GM23338 (cell line): Measurements from ENCODE around the gene CDK1. TPM values are rescaled to one million over a fixed set of nuclear protein-coding genes. Genes with fewer than 3 reads are reported as not detected.

Experiments
- ATAC-seq: fragments of 200-7000 bp; cut with Tn5 transposase; 3 replicates; pipeline ENCODE4 v1.9.1; 2020
- DNase-seq: peaks from one replicate; pipeline ENCODE4 v3.0.0-alpha.2; 2015; ENCODE audit warnings: low spot score
- H2AFZ ChIP-seq: fragments of 200-600 bp; sonication (generic); 2 replicates; pipeline ENCODE4 v1.8.0; 2016; ENCODE audit warnings: antibody characterized with exemption, mild to moderate bottlenecking, moderate library complexity
- H3F3A ChIP-seq: fragments of 200-600 bp; sonication (generic); replicated peaks from 2 replicates; pipeline ENCODE4 v1.8.0; 2017; ENCODE audit warnings: antibody characterized with exemption, mixed run types, low read depth
- H3K27ac ChIP-seq: fragments of 200-600 bp; sonication (generic); 2 replicates; pipeline ENCODE4 v1.6.1; 2016; ENCODE audit warnings: low read depth
- H3K27me3 ChIP-seq: fragments of 200-600 bp; sonication (generic); 2 replicates; pipeline ENCODE4 v1.8.0; 2016; ENCODE audit warnings: mild to moderate bottlenecking, mixed run types, moderate library complexity; ENCODE audit not compliant: insufficient read depth
- H3K36me3 ChIP-seq: fragments of 200-600 bp; sonication (generic); 2 replicates; pipeline ENCODE4 v1.8.0; 2016; ENCODE audit warnings: mild to moderate bottlenecking; ENCODE audit not compliant: insufficient read depth
- H3K4me1 ChIP-seq: fragments of 200-600 bp; sonication (generic); 2 replicates; pipeline ENCODE4 v1.8.0; 2016; ENCODE audit warnings: mild to moderate bottlenecking, moderate library complexity; ENCODE audit not compliant: insufficient read depth
- H3K4me2 ChIP-seq: fragments of 200-600 bp; sonication (generic); 2 replicates; pipeline ENCODE4 v1.7.1; 2017; ENCODE audit warnings: mixed run types
- H3K4me3 ChIP-seq: fragments of 200-600 bp; sonication (generic); 2 replicates; pipeline ENCODE4 v1.6.1; 2016; ENCODE audit warnings: mixed run types
- H3K79me2 ChIP-seq: fragments of 200-600 bp; sonication (generic); replicated peaks from 2 replicates; pipeline ENCODE4 v1.8.0; 2017; ENCODE audit warnings: mild to moderate bottlenecking; ENCODE audit not compliant: insufficient read depth
- H3K9me2 ChIP-seq: fragments of 200-600 bp; sonication (generic); 2 replicates; pipeline ENCODE4 v1.8.0; 2017; ENCODE audit not compliant: insufficient read depth
- H4K20me1 ChIP-seq: fragments of 200-600 bp; sonication (generic); replicated peaks from 2 replicates; pipeline ENCODE4 v1.8.0; 2017; ENCODE audit warnings: mild to moderate bottlenecking; ENCODE audit not compliant: insufficient read depth
- H3K27ac Mint-ChIP-seq: 2 replicates; pipeline ENCODE4 v1.8.0; 2020; ENCODE audit warnings: inconsistent platforms, mild to moderate bottlenecking, moderate library complexity, mixed read lengths
- H3K27me3 Mint-ChIP-seq: 3 replicates; pipeline ENCODE4 v1.8.0; 2022; ENCODE audit warnings: low read depth, mild to moderate bottlenecking, moderate library complexity, mixed read lengths, inconsistent platforms; ENCODE audit not compliant: insufficient read depth, poor library complexity
- H3K36me3 Mint-ChIP-seq: 3 replicates; pipeline ENCODE4 v1.8.0; 2021; ENCODE audit warnings: low read depth, mild to moderate bottlenecking, inconsistent platforms, moderate library complexity, mixed read lengths
- H3K4me1 Mint-ChIP-seq: 3 replicates; pipeline ENCODE4 v1.8.0; 2020; ENCODE audit warnings: mild to moderate bottlenecking, inconsistent platforms, mixed read lengths
- H3K4me3 Mint-ChIP-seq: 3 replicates; pipeline ENCODE4 v1.8.0; 2021; ENCODE audit warnings: moderate library complexity, mild to moderate bottlenecking, inconsistent platforms, mixed read lengths
- H3K9me3 Mint-ChIP-seq: 3 replicates; pipeline ENCODE4 v1.8.0; 2020; ENCODE audit warnings: moderate library complexity, mild to moderate bottlenecking, inconsistent platforms, mixed read lengths
- CREB1 ChIP-seq: fragments of 250-450 bp; sonication (Bioruptor Pico); IDR thresholded peaks from 2 replicates; pipeline ENCODE4 v1.5.0; 2020; ENCODE audit warnings: low read depth, mild to moderate bottlenecking, moderate library complexity
- EZH2 ChIP-seq: fragments of 200-600 bp; sonication (generic); IDR thresholded peaks from one replicate; pipeline ENCODE4 v1.8.0; 2017; ENCODE audit warnings: antibody characterized with exemption, mild to moderate bottlenecking, low read depth; ENCODE audit not compliant: unreplicated experiment
- EZH2phosphoT487 ChIP-seq: fragments of 200-600 bp; sonication (generic); IDR thresholded peaks from one replicate; pipeline ENCODE4 v1.8.1; 2018; ENCODE audit warnings: antibody characterized with exemption; ENCODE audit not compliant: unreplicated experiment
- JUNB ChIP-seq: IDR thresholded peaks from one replicate; pipeline ENCODE4 v1.6.1; 2016; ENCODE audit warnings: antibody characterized with exemption; ENCODE audit not compliant: unreplicated experiment
- NANOG ChIP-seq: IDR thresholded peaks from 2 replicates; pipeline ENCODE4 v1.6.1; 2016; ENCODE audit warnings: antibody characterized with exemption, borderline replicate concordance
- POLR2AphosphoS5 ChIP-seq: IDR thresholded peaks from 2 replicates; pipeline ENCODE4 v1.6.1; 2016; ENCODE audit warnings: antibody characterized with exemption, low read depth
- STAT1 ChIP-seq: IDR thresholded peaks from one replicate; pipeline ENCODE4 v1.6.1; 2016; ENCODE audit warnings: antibody characterized with exemption; ENCODE audit not compliant: unreplicated experiment
- ZNF114 ChIP-seq: fragments of 250-450 bp; sonication (Bioruptor Pico); IDR thresholded peaks from 2 replicates; pipeline ENCODE4 v1.5.0; 2020; ENCODE audit warnings: mild to moderate bottlenecking, moderate library complexity
- ZNF331 ChIP-seq: fragments of 250-450 bp; sonication (Bioruptor Pico); IDR thresholded peaks from 2 replicates; pipeline ENCODE4 v1.5.0; 2020; ENCODE audit warnings: low read depth, mild to moderate bottlenecking, moderate library complexity
- polyA plus RNA-seq: library from polyadenylated mRNA; unstranded; fragments of >200 nt; fragmentation: Nextera tagmentation; extraction: Ambion mirVana; gene quantifications from 2 replicates; pipeline ENCODE4 v1.2.1, GENCODE V29; 2016
- total RNA-seq: library from RNA; depleted of rRNA; stranded (reverse); fragments of >200 nt; shearing (Covaris generic); gene quantifications from 2 replicates; pipeline ENCODE4 v1.2.3, GENCODE V29; 2014
- TF ChIP-seq, protein P1 (sequence below): fragments of 250-450 bp; sonication (Bioruptor Pico); IDR thresholded peaks from 2 replicates; pipeline ENCODE4 v1.5.0; 2020; ENCODE audit warnings: mild to moderate bottlenecking, moderate library complexity
- TF ChIP-seq, protein P2 (sequence below), 2 experiments: fragments of 200-600 bp in 1 of 2; sonication (generic) in 1 of 2; conservative IDR thresholded peaks; 2 replicates each; pipeline versions ENCODE4 v1.5.1 to v1.6.1; 2016 to 2017; ENCODE audit warnings: antibody characterized with exemption in 2 of 2, low read depth in 2 of 2, mild to moderate bottlenecking in 2 of 2, moderate library complexity in 1 of 2
- TF ChIP-seq, protein P3 (sequence below): IDR thresholded peaks from one replicate; pipeline ENCODE4 v1.6.1; 2018; ENCODE audit warnings: antibody characterized with exemption; ENCODE audit not compliant: unreplicated experiment
- TF ChIP-seq, protein P4 (sequence below): IDR thresholded peaks from 2 replicates; pipeline ENCODE4 v1.6.1; 2016; ENCODE audit warnings: antibody characterized with exemption

Gene CDK1
- total and polyA plus RNA-seq, 2 experiments from 2014 or later, result 165 to 166 TPM

DNA sequence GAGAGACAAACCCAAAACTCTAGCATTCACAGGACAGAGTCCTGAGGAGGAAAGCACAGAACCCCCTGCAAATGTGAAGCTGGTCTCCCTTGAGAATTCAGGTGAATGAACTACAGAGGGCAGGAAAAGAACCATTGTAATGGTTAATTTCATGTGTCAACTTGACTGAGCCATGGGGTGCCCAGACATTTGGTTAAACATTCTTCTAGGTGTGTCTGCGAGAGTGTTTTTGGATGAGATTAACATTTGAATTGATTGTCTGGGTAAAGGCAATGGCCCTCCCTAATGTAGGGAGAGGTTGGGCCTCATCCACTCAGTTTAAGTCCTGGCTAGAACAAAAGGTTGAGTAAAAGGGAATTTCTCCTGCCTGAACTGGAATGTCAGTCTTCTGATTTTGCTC lies 15.7 kb upstream of the CDK1 start:
- Histone ChIP-seq H3F3A (no peaks in the 10 kb centered on the region), H3K27me3 (no peaks in the 10 kb centered on the region), H3K36me3 (no peaks in the 10 kb centered on the region), H4K20me1 (no peaks in the 10 kb centered on the region), H2AFZ (no peak overlapping the region), H3K79me2 (no peaks in the 10 kb centered on the region), H3K4me2 (no peak overlapping the region), H3K4me3 (no peak overlapping the region), H3K9me2 (no peaks in the 10 kb centered on the region), H3K27ac (peak overlapping the region; percentile 57), H3K4me1 (peaks cover 25% of the 10 kb centered on the region)
- Mint-ChIP-seq H3K36me3 (peaks cover 3% of the 10 kb centered on the region; the same call in 2 of the 3 replicates), H3K9me3 (no peaks in the 10 kb centered on the region), H3K27me3 (peaks cover 4% of the 10 kb centered on the region), H3K4me1 (peaks cover 26% of the 10 kb centered on the region), H3K27ac (peak overlapping the region; percentile 92), H3K4me3 (no peak overlapping the region)
- DNase-seq, result peak; percentile 87
- TF ChIP-seq NANOG, result peak; percentile 77
- TF ChIP-seq, protein P1, sequence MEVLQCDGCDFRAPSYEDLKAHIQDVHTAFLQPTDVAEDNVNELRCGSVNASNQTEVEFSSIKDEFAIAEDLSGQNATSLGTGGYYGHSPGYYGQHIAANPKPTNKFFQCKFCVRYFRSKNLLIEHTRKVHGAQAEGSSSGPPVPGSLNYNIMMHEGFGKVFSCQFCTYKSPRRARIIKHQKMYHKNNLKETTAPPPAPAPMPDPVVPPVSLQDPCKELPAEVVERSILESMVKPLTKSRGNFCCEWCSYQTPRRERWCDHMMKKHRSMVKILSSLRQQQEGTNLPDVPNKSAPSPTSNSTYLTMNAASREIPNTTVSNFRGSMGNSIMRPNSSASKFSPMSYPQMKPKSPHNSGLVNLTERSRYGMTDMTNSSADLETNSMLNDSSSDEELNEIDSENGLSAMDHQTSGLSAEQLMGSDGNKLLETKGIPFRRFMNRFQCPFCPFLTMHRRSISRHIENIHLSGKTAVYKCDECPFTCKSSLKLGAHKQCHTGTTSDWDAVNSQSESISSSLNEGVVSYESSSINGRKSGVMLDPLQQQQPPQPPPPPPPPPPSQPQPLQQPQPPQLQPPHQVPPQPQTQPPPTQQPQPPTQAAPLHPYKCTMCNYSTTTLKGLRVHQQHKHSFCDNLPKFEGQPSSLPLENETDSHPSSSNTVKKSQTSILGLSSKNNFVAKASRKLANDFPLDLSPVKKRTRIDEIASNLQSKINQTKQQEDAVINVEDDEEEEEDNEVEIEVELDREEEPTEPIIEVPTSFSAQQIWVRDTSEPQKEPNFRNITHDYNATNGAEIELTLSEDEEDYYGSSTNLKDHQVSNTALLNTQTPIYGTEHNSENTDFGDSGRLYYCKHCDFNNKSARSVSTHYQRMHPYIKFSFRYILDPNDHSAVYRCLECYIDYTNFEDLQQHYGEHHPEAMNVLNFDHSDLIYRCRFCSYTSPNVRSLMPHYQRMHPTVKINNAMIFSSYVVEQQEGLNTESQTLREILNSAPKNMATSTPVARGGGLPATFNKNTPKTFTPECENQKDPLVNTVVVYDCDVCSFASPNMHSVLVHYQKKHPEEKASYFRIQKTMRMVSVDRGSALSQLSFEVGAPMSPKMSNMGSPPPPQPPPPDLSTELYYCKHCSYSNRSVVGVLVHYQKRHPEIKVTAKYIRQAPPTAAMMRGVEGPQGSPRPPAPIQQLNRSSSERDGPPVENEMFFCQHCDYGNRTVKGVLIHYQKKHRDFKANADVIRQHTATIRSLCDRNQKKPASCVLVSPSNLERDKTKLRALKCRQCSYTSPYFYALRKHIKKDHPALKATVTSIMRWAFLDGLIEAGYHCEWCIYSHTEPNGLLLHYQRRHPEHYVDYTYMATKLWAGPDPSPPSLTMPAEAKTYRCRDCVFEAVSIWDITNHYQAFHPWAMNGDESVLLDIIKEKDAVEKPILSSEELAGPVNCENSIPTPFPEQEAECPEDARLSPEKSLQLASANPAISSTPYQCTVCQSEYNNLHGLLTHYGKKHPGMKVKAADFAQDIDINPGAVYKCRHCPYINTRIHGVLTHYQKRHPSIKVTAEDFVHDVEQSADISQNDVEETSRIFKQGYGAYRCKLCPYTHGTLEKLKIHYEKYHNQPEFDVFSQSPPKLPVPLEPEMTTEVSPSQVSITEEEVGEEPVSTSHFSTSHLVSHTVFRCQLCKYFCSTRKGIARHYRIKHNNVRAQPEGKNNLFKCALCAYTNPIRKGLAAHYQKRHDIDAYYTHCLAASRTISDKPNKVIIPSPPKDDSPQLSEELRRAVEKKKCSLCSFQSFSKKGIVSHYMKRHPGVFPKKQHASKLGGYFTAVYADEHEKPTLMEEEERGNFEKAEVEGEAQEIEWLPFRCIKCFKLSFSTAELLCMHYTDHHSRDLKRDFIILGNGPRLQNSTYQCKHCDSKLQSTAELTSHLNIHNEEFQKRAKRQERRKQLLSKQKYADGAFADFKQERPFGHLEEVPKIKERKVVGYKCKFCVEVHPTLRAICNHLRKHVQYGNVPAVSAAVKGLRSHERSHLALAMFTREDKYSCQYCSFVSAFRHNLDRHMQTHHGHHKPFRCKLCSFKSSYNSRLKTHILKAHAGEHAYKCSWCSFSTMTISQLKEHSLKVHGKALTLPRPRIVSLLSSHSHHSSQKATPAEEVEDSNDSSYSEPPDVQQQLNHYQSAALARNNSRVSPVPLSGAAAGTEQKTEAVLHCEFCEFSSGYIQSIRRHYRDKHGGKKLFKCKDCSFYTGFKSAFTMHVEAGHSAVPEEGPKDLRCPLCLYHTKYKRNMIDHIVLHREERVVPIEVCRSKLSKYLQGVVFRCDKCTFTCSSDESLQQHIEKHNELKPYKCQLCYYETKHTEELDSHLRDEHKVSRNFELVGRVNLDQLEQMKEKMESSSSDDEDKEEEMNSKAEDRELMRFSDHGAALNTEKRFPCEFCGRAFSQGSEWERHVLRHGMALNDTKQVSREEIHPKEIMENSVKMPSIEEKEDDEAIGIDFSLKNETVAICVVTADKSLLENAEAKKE, result peak; percentile 86
- TF ChIP-seq, protein P2, sequence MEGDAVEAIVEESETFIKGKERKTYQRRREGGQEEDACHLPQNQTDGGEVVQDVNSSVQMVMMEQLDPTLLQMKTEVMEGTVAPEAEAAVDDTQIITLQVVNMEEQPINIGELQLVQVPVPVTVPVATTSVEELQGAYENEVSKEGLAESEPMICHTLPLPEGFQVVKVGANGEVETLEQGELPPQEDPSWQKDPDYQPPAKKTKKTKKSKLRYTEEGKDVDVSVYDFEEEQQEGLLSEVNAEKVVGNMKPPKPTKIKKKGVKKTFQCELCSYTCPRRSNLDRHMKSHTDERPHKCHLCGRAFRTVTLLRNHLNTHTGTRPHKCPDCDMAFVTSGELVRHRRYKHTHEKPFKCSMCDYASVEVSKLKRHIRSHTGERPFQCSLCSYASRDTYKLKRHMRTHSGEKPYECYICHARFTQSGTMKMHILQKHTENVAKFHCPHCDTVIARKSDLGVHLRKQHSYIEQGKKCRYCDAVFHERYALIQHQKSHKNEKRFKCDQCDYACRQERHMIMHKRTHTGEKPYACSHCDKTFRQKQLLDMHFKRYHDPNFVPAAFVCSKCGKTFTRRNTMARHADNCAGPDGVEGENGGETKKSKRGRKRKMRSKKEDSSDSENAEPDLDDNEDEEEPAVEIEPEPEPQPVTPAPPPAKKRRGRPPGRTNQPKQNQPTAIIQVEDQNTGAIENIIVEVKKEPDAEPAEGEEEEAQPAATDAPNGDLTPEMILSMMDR (conservative IDR thresholded peaks at IDR 0.05; ENCODE audit: low read depth in 2 of 2), result no peak
- 0 out of 2 replicates have a peak, but pooled peaks have one; percentile 9 for TF ChIP-seq CREB1 (CRISPR knock-in tag)
- no peak for TF ChIP-seq EZH2phosphoT487
- TF ChIP-seq, protein P3, sequence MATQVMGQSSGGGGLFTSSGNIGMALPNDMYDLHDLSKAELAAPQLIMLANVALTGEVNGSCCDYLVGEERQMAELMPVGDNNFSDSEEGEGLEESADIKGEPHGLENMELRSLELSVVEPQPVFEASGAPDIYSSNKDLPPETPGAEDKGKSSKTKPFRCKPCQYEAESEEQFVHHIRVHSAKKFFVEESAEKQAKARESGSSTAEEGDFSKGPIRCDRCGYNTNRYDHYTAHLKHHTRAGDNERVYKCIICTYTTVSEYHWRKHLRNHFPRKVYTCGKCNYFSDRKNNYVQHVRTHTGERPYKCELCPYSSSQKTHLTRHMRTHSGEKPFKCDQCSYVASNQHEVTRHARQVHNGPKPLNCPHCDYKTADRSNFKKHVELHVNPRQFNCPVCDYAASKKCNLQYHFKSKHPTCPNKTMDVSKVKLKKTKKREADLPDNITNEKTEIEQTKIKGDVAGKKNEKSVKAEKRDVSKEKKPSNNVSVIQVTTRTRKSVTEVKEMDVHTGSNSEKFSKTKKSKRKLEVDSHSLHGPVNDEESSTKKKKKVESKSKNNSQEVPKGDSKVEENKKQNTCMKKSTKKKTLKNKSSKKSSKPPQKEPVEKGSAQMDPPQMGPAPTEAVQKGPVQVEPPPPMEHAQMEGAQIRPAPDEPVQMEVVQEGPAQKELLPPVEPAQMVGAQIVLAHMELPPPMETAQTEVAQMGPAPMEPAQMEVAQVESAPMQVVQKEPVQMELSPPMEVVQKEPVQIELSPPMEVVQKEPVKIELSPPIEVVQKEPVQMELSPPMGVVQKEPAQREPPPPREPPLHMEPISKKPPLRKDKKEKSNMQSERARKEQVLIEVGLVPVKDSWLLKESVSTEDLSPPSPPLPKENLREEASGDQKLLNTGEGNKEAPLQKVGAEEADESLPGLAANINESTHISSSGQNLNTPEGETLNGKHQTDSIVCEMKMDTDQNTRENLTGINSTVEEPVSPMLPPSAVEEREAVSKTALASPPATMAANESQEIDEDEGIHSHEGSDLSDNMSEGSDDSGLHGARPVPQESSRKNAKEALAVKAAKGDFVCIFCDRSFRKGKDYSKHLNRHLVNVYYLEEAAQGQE, result no peak
- TF ChIP-seq EZH2, result no peak
- no peak for TF ChIP-seq JUNB
- 0 out of 2 replicates have a peak, but pooled peaks have one; percentile 62 for TF ChIP-seq ZNF114 (CRISPR knock-in tag)
- TF ChIP-seq STAT1, result no peak
- TF ChIP-seq ZNF331 (CRISPR knock-in tag), result no peak
- TF ChIP-seq, protein P4, sequence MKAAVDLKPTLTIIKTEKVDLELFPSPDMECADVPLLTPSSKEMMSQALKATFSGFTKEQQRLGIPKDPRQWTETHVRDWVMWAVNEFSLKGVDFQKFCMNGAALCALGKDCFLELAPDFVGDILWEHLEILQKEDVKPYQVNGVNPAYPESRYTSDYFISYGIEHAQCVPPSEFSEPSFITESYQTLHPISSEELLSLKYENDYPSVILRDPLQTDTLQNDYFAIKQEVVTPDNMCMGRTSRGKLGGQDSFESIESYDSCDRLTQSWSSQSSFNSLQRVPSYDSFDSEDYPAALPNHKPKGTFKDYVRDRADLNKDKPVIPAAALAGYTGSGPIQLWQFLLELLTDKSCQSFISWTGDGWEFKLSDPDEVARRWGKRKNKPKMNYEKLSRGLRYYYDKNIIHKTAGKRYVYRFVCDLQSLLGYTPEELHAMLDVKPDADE, result 0 out of 2 replicates have a peak, but pooled peaks have one; percentile 18
- 0 out of 2 replicates have a peak, but pooled peaks have one; percentile 22 for TF ChIP-seq POLR2AphosphoS5
- ATAC-seq, result peak; percentile 97
